Endothelial cell of umbilical vein (primary cell): Measurements from ENCODE around the gene B9D2. TPM values are rescaled to one million over a fixed set of nuclear protein-coding genes. Genes with fewer than 3 reads are reported as not detected.

Experiments
- BruUV-seq: library from RNA; stranded (reverse); fragments of 400-500 nt; replicated peaks from 2 replicates; lab custom pipeline; 2021; lab: Mats Ljungman, UMichigan
- CTCF ChIA-PET: fragments of 300-600, 350-600 bp; sonication (Branson Sonifier 250); formaldehyde crosslinking; loops from one replicate; lab custom pipeline; 2021; ENCODE audit warnings: antibody characterized with exemption, inconsistent platforms; lab: Charles Lee
- POLR2A ChIA-PET: fragments of 300-600, 350-600 bp; sonication (Branson Sonifier 250); formaldehyde crosslinking; loops from one replicate; lab custom pipeline; 2021; ENCODE audit warnings: antibody characterized with exemption, inconsistent platforms; lab: Charles Lee
- DNase-seq: peaks from one replicate; pipeline ENCODE4 v3.0.0-alpha.2; 2011; ENCODE audit warnings: low read depth, low spot score
- FAIRE-seq: peaks from 2 replicates; lab custom pipeline; 2011; peaks lifted over from hg19 to GRCh38; lab: Jason Lieb, UNC
- H2AFZ ChIP-seq: 2 replicates; pipeline ENCODE4 v1.6.0; 2012; ENCODE audit warnings: low read depth, low read length, control low read depth, inconsistent platforms
- H3K27ac ChIP-seq: 2 replicates; pipeline ENCODE4 v1.5.1; 2011; ENCODE audit warnings: low read depth, mild to moderate bottlenecking, control low read depth, low read length, moderate library complexity; ENCODE audit not compliant: insufficient read depth
- H3K27me3 ChIP-seq, 2 experiments: 2 replicates each; pipeline versions ENCODE4 v1.6.0 to v1.6.1; 2011; ENCODE audit warnings: low read length in 2 of 2, mixed read lengths in 1 of 2; ENCODE audit not compliant: control insufficient read depth in 2 of 2, insufficient read depth in 2 of 2
- H3K36me3 ChIP-seq, 2 experiments: 2 replicates in 1 of 2; 3 replicates in 1 of 2; pipeline ENCODE4 v1.5.1; 2011; ENCODE audit warnings: low read length in 2 of 2, mild to moderate bottlenecking in 1 of 2, moderate library complexity in 1 of 2; ENCODE audit not compliant: control insufficient read depth in 2 of 2, insufficient read depth in 2 of 2; ENCODE audit errors: extremely low read depth in 1 of 2
- H3K4me1 ChIP-seq: 3 replicates; pipeline ENCODE4 v1.5.1; 2011; ENCODE audit warnings: mild to moderate bottlenecking, low read length; ENCODE audit not compliant: control insufficient read depth, insufficient read depth; ENCODE audit errors: extremely low read depth
- H3K4me2 ChIP-seq: 2 replicates; pipeline ENCODE4 v1.6.1; 2011; ENCODE audit warnings: low read length, control low read depth, mixed read lengths; ENCODE audit not compliant: insufficient read depth
- H3K4me3 ChIP-seq, 3 experiments: fragments of 200-600 bp in 1 of 3; sonication (generic), shearing (Covaris generic) in 1 of 3; replicated peaks in 1 of 3; 2 replicates each; pipeline ENCODE4 v1.5.1; 2011 to 2016; ENCODE audit warnings: control low read depth in 3 of 3, low read length in 3 of 3, mild to moderate bottlenecking in 2 of 3, inconsistent platforms in 1 of 3, low read depth in 1 of 3, moderate library complexity in 1 of 3; ENCODE audit not compliant: insufficient read depth in 1 of 3
- H3K79me2 ChIP-seq: 2 replicates; pipeline ENCODE4 v1.6.0; 2012; ENCODE audit warnings: low read length, inconsistent platforms; ENCODE audit not compliant: control insufficient read depth, insufficient read depth
- H3K9ac ChIP-seq: replicated peaks from 2 replicates; pipeline ENCODE3; 2011; ENCODE audit warnings: low read length, control low read depth; ENCODE audit not compliant: insufficient read depth; ENCODE audit errors: extremely low read depth
- H3K9me1 ChIP-seq: replicated peaks from 3 replicates; pipeline ENCODE4 v1.6.0; 2011; ENCODE audit warnings: mild to moderate bottlenecking, low read length; ENCODE audit not compliant: control insufficient read depth, insufficient read depth; ENCODE audit errors: extremely low read depth
- H3K9me3 ChIP-seq: replicated peaks from 2 replicates; pipeline ENCODE4 v1.5.1; 2012; ENCODE audit warnings: low read length, inconsistent platforms; ENCODE audit not compliant: control insufficient read depth, insufficient read depth
- H4K20me1 ChIP-seq: replicated peaks from 2 replicates; pipeline ENCODE3; 2011; ENCODE audit warnings: mild to moderate bottlenecking, low read length; ENCODE audit not compliant: control insufficient read depth, insufficient read depth; ENCODE audit errors: extremely low read depth
- EZH2 ChIP-seq: IDR thresholded peaks from 2 replicates; pipeline ENCODE4 v1.6.1; 2012; ENCODE audit warnings: borderline replicate concordance, low read depth, mild to moderate bottlenecking, moderate library complexity, low read length, inconsistent platforms; ENCODE audit not compliant: severe bottlenecking
- FOS ChIP-seq: IDR thresholded peaks from 2 replicates; pipeline ENCODE4 v1.6.1; 2011; ENCODE audit warnings: mild to moderate bottlenecking, low read length, moderate library complexity, borderline replicate concordance; ENCODE audit not compliant: insufficient read depth
- GATA2 ChIP-seq: IDR thresholded peaks from 2 replicates; pipeline ENCODE4 v1.7.0; 2011; ENCODE audit warnings: low read depth, mild to moderate bottlenecking, moderate library complexity, mixed read lengths, low read length; ENCODE audit not compliant: insufficient read length, insufficient read depth
- MYC ChIP-seq: IDR thresholded peaks from one replicate; pipeline ENCODE4 v1.6.1; 2011; ENCODE audit warnings: mild to moderate bottlenecking, low read depth, low read length
- POLR2AphosphoS5 ChIP-seq: IDR thresholded peaks from 2 replicates; pipeline ENCODE4 v1.6.1; 2012; ENCODE audit warnings: low read depth, mild to moderate bottlenecking, control low read depth, low read length, moderate library complexity; ENCODE audit not compliant: insufficient read depth
- dilution Hi-C: fragments of 300-500 bp; cut with MboI; formaldehyde crosslinking; loops from one replicate; pipeline ENCODE4 v1.15.0; 2019; ENCODE audit warnings: low sequenced_read_pairs; ENCODE audit not compliant: extremely low pct_ligation_motif_present
- intact Hi-C: fragments of 100-400 bp; cut with micrococcal nuclease; formaldehyde crosslinking; loops from one replicate; pipeline ENCODE4 v1.10.0; 2022
- polyA plus RNA-seq, 4 experiments: library from polyadenylated mRNA; depleted of rRNA in 3 of 4; stranded (reverse) in 3 of 4; unstranded in 1 of 4; fragments of >200 nt; gene quantifications; 2 replicates each; pipeline versions ENCODE4 v1.2.1 to v1.2.3, GENCODE V29; 2011 to 2012; ENCODE audit warnings: missing spikeins in 1 of 4
- total RNA-seq: library from RNA; stranded (reverse); gene quantifications from 2 replicates; pipeline ENCODE4 v1.2.3, GENCODE V29; 2021
- TF ChIP-seq, protein P1 (sequence below): IDR thresholded peaks from 2 replicates; pipeline ENCODE4 v1.6.1; 2011; ENCODE audit not compliant: insufficient read depth, insufficient read length
- TF ChIP-seq, protein P2 (sequence below), 2 donors: IDR thresholded peaks; 1 replicate in 1 of 2; 2 replicates in 1 of 2; pipeline ENCODE4 v1.5.1; 2011; ENCODE audit warnings: low read length in 2 of 2, mild to moderate bottlenecking in 2 of 2, moderate library complexity in 2 of 2, control low read depth in 1 of 2, inconsistent platforms in 1 of 2, low read depth in 1 of 2; ENCODE audit not compliant: insufficient read depth in 1 of 2; ENCODE audit errors: extremely low read depth in 1 of 2

Gene B9D2
- total and polyA plus RNA-seq, 2 donors (not counting 3 experiments of a cell fraction or from before 2014, with no cell fraction given): 12.2 to 23.9 TPM

DNA sequence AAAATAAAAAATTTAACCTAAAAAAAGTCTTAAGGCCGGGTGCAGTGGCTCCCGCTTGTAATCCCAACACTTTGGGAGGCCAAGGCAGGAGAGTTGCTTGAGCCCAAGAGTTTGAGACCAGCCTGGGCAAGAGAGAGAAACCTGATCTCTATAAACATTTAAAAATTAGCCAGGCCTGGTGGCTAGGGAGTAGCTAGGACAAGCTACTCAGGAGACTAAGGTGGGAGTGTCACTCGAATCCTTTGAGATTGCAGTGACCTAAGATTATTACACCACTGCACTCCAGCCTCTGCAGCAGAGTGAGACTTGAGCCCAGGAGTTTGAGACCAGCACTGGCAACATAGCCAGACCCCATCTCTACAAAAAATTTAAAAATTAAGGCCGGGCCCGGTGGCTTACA, 52.9 kb downstream of the B9D2 start:
- ChIA-PET CTCF (interaction anchor here (1.2 to 1.9 kb wide), 4 partner anchors 11 to 121 kb away, joined by 4 to 9 read pairs (median 4); no protein-coding TSS in a partner anchor), POLR2A (no interaction called here)
- peak overlapping the region; percentile 95 for H3K4me2 ChIP-seq
- dilution Hi-C loops: no loop called here
- no peak for TF ChIP-seq GATA2
- TF ChIP-seq MYC: no peak
- TF ChIP-seq FOS: no peak
- no peak for TF ChIP-seq EZH2
- no peak for TF ChIP-seq POLR2AphosphoS5
- TF ChIP-seq, protein P1, sequence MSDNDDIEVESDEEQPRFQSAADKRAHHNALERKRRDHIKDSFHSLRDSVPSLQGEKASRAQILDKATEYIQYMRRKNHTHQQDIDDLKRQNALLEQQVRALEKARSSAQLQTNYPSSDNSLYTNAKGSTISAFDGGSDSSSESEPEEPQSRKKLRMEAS: no peak
- TF ChIP-seq, protein P2, sequence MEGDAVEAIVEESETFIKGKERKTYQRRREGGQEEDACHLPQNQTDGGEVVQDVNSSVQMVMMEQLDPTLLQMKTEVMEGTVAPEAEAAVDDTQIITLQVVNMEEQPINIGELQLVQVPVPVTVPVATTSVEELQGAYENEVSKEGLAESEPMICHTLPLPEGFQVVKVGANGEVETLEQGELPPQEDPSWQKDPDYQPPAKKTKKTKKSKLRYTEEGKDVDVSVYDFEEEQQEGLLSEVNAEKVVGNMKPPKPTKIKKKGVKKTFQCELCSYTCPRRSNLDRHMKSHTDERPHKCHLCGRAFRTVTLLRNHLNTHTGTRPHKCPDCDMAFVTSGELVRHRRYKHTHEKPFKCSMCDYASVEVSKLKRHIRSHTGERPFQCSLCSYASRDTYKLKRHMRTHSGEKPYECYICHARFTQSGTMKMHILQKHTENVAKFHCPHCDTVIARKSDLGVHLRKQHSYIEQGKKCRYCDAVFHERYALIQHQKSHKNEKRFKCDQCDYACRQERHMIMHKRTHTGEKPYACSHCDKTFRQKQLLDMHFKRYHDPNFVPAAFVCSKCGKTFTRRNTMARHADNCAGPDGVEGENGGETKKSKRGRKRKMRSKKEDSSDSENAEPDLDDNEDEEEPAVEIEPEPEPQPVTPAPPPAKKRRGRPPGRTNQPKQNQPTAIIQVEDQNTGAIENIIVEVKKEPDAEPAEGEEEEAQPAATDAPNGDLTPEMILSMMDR (IDR thresholded peaks at IDR 0.05; ENCODE audit: extremely low read depth in 1 of 2, insufficient read depth in 1 of 2, low read depth in 1 of 2, low read length in 2 of 2): no peak
- peak overlapping the region; percentile 71 to 97 (median 81) for H3K4me3 ChIP-seq
- peak overlapping the region; percentile 83 for H3K9ac ChIP-seq
- no peaks in the 10 kb centered on the region for H3K9me1 ChIP-seq
- peaks cover 37% of the 10 kb centered on the region for H3K79me2 ChIP-seq
- peaks cover 40% of the 10 kb centered on the region for H3K4me1 ChIP-seq
- no peaks in the 10 kb centered on the region for H4K20me1 ChIP-seq
- intact Hi-C loops: no loop called here
- no TSS peak for BruUV-seq
- FAIRE-seq (no peak), DNase-seq (no peak)
- no peaks in the 10 kb centered on the region for H3K9me3 ChIP-seq
- peaks cover 14 to 18% of the 10 kb centered on the region in 2 experiments for H3K36me3 ChIP-seq
- peak overlapping the region; percentile 57 for H3K27ac ChIP-seq
- H2AFZ ChIP-seq: no peak overlapping the region
- no peaks in the 10 kb centered on the region for H3K27me3 ChIP-seq
